Osteoblast (primary cell): ENCODE results near the gene EMX1. TPM values are rescaled to one million over a fixed set of nuclear protein-coding genes. Genes with fewer than 3 reads are reported as not detected.

ENCODE experiments used
- DNase-seq: peaks from one replicate; pipeline ENCODE4 v3.0.0; 2011; ENCODE audit warnings: low spot score, mixed read lengths; ENCODE audit not compliant: insufficient read length; ENCODE audit errors: missing footprints
- H2AFZ ChIP-seq: 2 replicates; pipeline ENCODE4 v1.6.0; 2011; ENCODE audit warnings: mild to moderate bottlenecking, low read length
- H3K27ac ChIP-seq: 2 replicates; pipeline ENCODE4 v1.5.1; 2011; ENCODE audit warnings: mild to moderate bottlenecking, low read depth, low read length, moderate library complexity
- H3K27me3 ChIP-seq: 2 replicates; pipeline ENCODE4 v1.6.0; 2012; ENCODE audit warnings: mild to moderate bottlenecking, control low read depth, inconsistent platforms, low read length, moderate library complexity; ENCODE audit not compliant: insufficient read depth
- H3K36me3 ChIP-seq: 2 replicates; pipeline ENCODE4 v1.5.1; 2011; ENCODE audit warnings: mild to moderate bottlenecking, low read length, control low read depth, moderate library complexity; ENCODE audit not compliant: insufficient read depth
- H3K4me1 ChIP-seq: 2 replicates; pipeline ENCODE4 v1.5.1; 2011; ENCODE audit warnings: mild to moderate bottlenecking, low read length, control low read depth, moderate library complexity; ENCODE audit not compliant: insufficient read depth
- H3K4me2 ChIP-seq: 2 replicates; pipeline ENCODE4 v1.6.0; 2011; ENCODE audit warnings: mild to moderate bottlenecking, low read length; ENCODE audit not compliant: insufficient read depth
- H3K4me3 ChIP-seq: fragments of 200-600 bp; sonication (generic); 3 replicates; pipeline ENCODE4 v1.5.1; 2012; ENCODE audit warnings: mild to moderate bottlenecking, low read length, inconsistent platforms; ENCODE audit not compliant: insufficient read depth
- H3K79me2 ChIP-seq: 2 replicates; pipeline ENCODE4 v1.6.0; 2012; ENCODE audit warnings: mild to moderate bottlenecking, low read length, control low read depth, inconsistent platforms; ENCODE audit not compliant: insufficient read depth
- H3K9me3 ChIP-seq: 2 replicates; pipeline ENCODE4 v1.5.1; 2011; ENCODE audit warnings: low read depth, low read length, control low read depth
- H4K20me1 ChIP-seq: 2 replicates; pipeline ENCODE4 v1.6.0; 2012; ENCODE audit warnings: mild to moderate bottlenecking, low read length, control low read depth; ENCODE audit not compliant: insufficient read depth
- CTCF ChIP-seq: IDR thresholded peaks from 2 replicates; pipeline ENCODE4 v1.5.1; 2011; ENCODE audit warnings: mild to moderate bottlenecking, low read depth, low read length, moderate library complexity; ENCODE audit errors: extremely low read depth
- total RNA-seq: library from RNA; depleted of rRNA; stranded (reverse); fragments of >200 nt; gene quantifications from 2 replicates; pipeline ENCODE4 v1.2.3, GENCODE V29; 2012

EMX1 gene
- total RNA-seq, 1 donor: not detected

- no peaks in the 10 kb centered on the region for H3K4me1 ChIP-seq
- H3K27me3 ChIP-seq: peaks cover 96% of the 10 kb centered on the region
- H3K79me2 ChIP-seq: no peaks in the 10 kb centered on the region
- no peaks in the 10 kb centered on the region for H3K36me3 ChIP-seq
- peaks cover 2% of the 10 kb centered on the region for H4K20me1 ChIP-seq
- H3K9me3 ChIP-seq: no peaks in the 10 kb centered on the region
- H3K4me3 ChIP-seq: no peak overlapping the region
- no peak overlapping the region for H2AFZ ChIP-seq
- H3K27ac ChIP-seq: no peak overlapping the region
- peak overlapping the region; percentile 18 for H3K4me2 ChIP-seq
- no peak for TF ChIP-seq CTCF
- DNase-seq: peak; percentile 93
These were observed 1.2 kb upstream of the EMX1 start for GRCh38 chr2:72915907-72916742.

- Histone ChIP-seq H3K27ac (no peak overlapping the region), H3K4me1 (no peaks in the 10 kb centered on the region), H4K20me1 (peaks cover 2% of the 10 kb centered on the region), H3K9me3 (no peaks in the 10 kb centered on the region), H2AFZ (no peak overlapping the region), H3K27me3 (peaks cover 96% of the 10 kb centered on the region), H3K36me3 (no peaks in the 10 kb centered on the region), H3K79me2 (no peaks in the 10 kb centered on the region), H3K4me3 (no peak overlapping the region), H3K4me2 (no peak overlapping the region)
- no peak for TF ChIP-seq CTCF
- peak; percentile 89 for DNase-seq
These were observed 579 bp upstream of the EMX1 start for GRCh38 chr2:72916743-72917137.

DNA sequence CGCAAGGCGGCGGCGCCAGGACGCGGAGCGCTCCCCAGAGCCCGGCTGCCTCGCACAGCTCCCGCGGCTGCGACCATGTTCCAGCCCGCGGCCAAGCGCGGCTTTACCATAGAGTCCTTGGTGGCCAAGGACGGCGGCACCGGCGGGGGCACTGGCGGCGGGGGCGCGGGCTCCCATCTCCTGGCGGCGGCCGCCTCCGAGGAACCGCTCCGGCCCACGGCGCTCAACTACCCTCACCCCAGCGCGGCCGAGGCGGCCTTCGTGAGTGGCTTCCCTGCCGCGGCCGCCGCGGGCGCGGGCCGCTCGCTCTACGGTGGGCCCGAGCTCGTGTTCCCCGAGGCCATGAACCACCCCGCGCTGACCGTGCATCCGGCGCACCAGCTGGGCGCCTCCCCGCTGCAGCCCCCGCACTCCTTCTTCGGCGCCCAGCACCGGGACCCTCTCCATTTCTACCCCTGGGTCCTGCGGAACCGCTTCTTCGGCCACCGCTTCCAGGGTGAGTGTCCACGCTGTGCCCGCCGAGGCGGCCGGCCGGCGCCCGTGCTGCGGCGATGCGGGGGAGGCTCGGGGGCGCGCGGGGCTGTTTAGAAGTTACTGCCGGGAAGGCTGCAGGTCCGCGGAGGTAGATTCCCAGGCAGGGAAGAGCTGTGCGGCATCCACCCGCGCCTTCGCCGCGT, 696 bp downstream of the EMX1 start:
- no peak overlapping the region for H3K4me3 ChIP-seq
- H3K4me1 ChIP-seq: no peaks in the 10 kb centered on the region
- no peak overlapping the region for H2AFZ ChIP-seq

More for the DNA sequence above, 696 bp downstream of the EMX1 start:
- Histone ChIP-seq H3K9me3 (peaks cover 5% of the 10 kb centered on the region), H3K79me2 (no peaks in the 10 kb centered on the region), H3K27ac (no peak overlapping the region), H3K36me3 (no peaks in the 10 kb centered on the region), H4K20me1 (peaks cover 2% of the 10 kb centered on the region), H3K27me3 (peaks cover 96% of the 10 kb centered on the region), H3K4me2 (no peak overlapping the region)
- TF ChIP-seq CTCF: no peak
- DNase-seq: peak; percentile 89
